GM12878 (cell line): ENCODE data around the gene TNRC6B.

Experiments used
- POLR2A ChIP-seq: IDR thresholded peaks from 2 replicates; pipeline ENCODE4 v1.6.1; 2011; ENCODE audit warnings: low read depth, mild to moderate bottlenecking, low read length
- SP1 ChIP-seq: IDR thresholded peaks from one replicate; pipeline ENCODE4 v1.6.1; 2011; ENCODE audit warnings: low read depth, low read length

DNA sequence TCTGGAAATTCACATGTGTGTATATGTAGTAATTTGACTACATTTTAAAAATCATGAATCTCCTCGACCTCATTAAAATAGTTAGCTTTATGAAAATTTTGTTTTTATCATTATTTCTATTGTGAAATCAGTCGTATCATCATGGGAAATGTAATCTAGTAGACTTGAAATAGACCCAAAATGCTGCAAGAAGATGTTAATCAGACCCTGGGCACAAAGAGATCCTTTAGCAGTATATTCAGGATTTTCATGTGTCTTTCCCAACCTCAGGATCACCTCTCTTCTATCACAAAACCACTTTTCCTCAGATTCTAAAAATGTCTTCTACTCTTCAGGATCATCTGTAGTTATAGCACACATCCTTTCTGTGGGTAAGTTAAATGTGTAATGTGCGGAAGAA, 93.7 kb downstream of the TNRC6B start:
- TF ChIP-seq SP1, result no peak
- TF ChIP-seq POLR2A, result no peak
